D341Med (cell line): ENCODE results near the gene EIF4G3.
"Not testable (repeated sequence)": the region's sequence is repeated elsewhere in the genome, so short reads cannot be mapped to it uniquely, and the experiment has no call there.

ENCODE experiments used
- DNase-seq: peaks from one replicate; pipeline ENCODE4 v3.0.0; 2012; ENCODE audit warnings: low spot score

EIF4G3 gene

GRCh38 chr1:20948101-20948500, 228.6 kb downstream of the EIF4G3 start:
- DNase-seq: no peak

DNA sequence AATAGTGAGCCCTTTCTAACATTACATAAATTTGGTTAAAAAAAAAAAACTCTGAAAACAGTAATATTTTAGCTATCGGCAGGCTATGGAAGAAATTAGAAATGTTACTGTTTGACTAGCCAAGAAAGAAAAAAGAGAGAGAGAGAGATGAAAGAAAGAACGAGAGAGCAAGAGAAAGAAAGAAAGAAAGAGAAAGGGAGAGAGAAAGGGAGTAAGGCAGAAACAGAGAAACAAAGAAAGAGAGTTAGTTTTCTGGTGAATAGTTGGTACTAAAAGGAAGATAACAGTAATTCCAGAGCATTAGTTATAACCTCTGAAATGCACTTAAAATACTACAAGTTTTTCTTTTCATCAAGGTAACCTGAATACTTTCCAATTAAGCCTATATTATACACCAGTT, 229.3 kb downstream of the EIF4G3 start:
- no peak for DNase-seq

DNA sequence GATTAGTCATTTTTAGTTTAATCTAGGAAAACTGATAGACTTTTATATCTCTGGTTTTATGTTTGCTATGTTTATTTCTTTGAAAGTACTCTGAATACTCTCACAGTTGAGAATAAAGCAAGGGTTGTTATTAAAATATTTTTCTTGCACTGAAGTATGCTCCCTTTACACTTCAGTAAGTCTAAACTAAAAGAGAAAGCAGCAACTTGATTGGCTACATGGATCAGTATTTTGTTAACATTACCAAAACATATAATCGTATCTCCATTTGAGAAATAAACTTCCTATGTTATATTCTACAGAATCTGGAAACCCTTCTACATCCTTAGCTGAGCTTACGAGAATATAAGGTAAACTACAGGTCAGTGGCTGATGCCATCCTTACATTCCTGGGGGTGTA, 240.1 kb downstream of the EIF4G3 start:
- no peak for DNase-seq

- no peak for DNase-seq
Measured at GRCh38 chr1:20936216-20936615, 240.5 kb downstream of the EIF4G3 start.

DNA sequence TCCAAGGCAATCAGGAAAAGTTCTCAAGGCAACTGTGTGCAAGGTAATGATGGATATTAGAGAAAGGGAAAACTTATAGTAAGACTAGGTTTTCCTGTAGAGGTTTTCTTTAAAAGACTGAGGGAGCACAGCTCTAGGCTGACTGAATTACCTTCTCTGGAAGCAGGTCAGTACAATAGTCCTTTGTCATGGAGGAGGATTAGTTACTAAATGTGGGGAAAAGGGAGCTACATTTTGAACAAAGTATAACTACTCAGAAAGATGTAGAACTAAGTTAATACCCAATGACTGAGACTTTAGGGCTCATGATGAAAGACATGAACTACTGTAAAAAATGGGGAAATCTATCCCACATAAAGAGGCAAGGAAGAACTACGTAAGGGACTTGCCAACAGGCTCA, 241.0 kb downstream of the EIF4G3 start:
- no peak for DNase-seq

GRCh38 chr1:20932437-20932977, 244.2 kb downstream of the EIF4G3 start:
- DNase-seq: no peak

- DNase-seq: no peak
Measured at GRCh38 chr1:20931930-20932436, 244.7 kb downstream of the EIF4G3 start.

GRCh38 chr1:20930427-20930826, 246.3 kb downstream of the EIF4G3 start:
- no peak for DNase-seq

- DNase-seq: no peak
Measured at GRCh38 chr1:20928146-20928545, 248.6 kb downstream of the EIF4G3 start.

DNA sequence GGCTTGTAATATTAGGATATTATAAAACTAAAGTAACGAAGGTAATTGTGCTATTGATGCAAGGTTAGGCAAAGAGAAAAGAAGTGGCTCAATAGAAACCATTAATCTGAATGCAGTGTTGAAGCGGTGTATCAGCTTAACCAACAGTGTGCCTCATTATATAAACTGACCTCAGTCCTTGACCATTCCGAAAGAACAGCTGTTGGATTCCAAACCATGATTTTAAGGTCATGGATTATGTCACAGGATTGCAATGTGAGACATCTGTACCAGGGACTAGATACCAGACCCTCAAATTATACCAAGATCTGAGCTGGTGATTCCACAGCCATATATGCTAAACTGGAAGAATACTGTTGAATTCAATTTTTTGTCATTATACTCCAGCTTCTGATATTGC, 255.4 kb downstream of the EIF4G3 start:
- no peak for DNase-seq

GRCh38 chr1:20913242-20913641, 263.5 kb downstream of the EIF4G3 start:
- no peak for DNase-seq

DNA sequence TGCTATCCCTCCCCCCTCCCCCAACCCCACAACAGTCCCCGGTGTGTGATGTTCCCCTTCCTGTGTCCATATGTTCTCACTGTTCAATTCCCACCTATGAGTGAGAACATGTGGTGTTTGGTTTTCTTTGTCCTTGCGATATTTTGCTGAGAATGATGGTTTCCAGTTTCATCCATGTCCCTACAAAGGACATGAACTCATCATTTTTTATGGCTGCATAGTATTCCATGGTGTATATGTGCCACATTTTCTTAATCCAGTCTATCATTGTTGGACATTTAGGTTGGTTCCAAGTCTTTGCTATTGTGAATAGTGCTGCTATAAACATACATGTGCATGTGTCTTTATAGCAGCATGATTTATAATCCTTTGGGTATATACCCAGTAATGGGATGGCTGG, 269.2 kb downstream of the EIF4G3 start:
- not testable (repeated sequence) for DNase-seq

- no peak for DNase-seq
Measured at GRCh38 chr1:20903437-20903836, 273.3 kb downstream of the EIF4G3 start.

GRCh38 chr1:20900056-20900455, 276.6 kb downstream of the EIF4G3 start:
- no peak for DNase-seq

- DNase-seq: no peak
Measured at GRCh38 chr1:20899154-20899972, 277.3 kb downstream of the EIF4G3 start.

- no peak for DNase-seq
Measured at GRCh38 chr1:20896826-20897225, 279.9 kb downstream of the EIF4G3 start.

- DNase-seq: no peak
Measured at GRCh38 chr1:20893931-20894330, 282.8 kb downstream of the EIF4G3 start.

- no peak for DNase-seq
Measured at GRCh38 chr1:20891091-20891490, 285.6 kb downstream of the EIF4G3 start.

DNA sequence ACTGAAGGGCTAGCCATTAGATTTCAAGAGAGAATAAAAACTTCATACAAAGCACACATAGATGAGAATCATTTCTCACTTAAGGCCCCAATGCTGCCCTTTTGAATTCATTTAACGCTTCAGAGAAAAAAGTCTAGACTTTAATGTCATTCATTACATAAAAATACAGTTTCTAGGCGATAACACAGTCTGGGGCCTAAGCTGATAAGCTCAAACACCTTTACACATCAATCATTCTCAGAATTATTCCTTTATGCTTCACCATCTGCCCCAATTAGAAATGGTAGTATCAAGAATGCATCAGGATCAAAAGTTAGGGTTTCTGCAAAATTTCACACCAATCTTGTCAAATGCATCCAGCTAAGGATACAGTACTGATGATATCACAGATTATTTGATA, 289.5 kb downstream of the EIF4G3 start:
- DNase-seq: no peak

DNA sequence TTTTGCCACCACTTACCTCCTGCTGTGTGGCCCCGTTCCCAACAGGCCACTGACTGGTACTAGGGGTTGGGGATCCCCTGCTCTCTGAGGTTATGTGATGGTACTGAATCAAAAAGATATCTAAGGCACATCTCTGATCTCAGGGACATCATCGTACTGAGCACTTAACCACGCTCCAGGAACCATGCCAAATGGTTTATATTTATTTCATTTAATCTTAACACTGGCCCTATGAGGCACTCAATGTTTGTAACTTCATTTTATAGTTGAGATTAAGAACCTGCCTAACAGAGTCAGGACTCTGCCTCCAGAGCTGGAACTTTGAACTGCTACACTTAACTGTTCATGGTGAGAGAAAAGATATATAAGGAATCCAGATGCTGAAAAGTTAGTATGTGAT, 291.6 kb downstream of the EIF4G3 start:
- no peak for DNase-seq

GRCh38 chr1:20884513-20884912, 292.2 kb downstream of the EIF4G3 start:
- no peak for DNase-seq

DNA sequence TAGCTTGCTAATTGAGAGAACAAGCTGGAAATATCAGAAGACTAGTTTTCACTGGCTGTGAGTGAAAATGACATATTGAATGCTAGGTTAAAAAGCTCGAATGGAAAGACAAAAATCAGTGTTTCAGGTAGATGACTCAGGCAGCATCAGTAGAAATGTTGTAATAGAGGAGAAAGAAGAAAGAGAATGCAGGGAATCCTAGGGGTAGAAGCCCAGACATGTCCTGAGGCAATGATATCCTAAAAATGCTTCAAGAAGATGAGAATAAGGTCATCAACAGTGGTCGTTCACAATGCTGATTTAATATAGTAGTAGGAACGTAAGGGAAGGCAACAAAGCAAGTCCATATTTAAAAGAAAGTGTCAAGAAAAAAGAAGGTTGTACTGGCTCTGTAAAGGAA, 292.9 kb downstream of the EIF4G3 start:
- no peak for DNase-seq

- no peak for DNase-seq
Measured at GRCh38 chr1:20882837-20883236, 293.9 kb downstream of the EIF4G3 start.

- DNase-seq: no peak
Measured at GRCh38 chr1:20878799-20879198, 297.9 kb downstream of the EIF4G3 start.
